ENCODE results near the gene SIGLEC12.

- TF ChIP-seq POLR2A (IDR thresholded peaks at IDR 0.05; ENCODE audit: low read depth, low read length), result no peak
- TF ChIP-seq POLR2AphosphoS5 (IDR thresholded peaks at IDR 0.05; ENCODE audit: low read depth, low read length), result no peak
These were observed 33.6 kb downstream of the SIGLEC12 start for GRCh38 chr19:51467864-51468544.
